ENCODE results near the gene PRKCB. TPM values are rescaled to one million over a fixed set of nuclear protein-coding genes. Genes with fewer than 3 reads are reported as not detected.

PRKCB gene
- polyA plus RNA-seq, 1 donor (not counting 4 experiments of a cell fraction or from before 2014, with no cell fraction given), result 0.18 TPM

- no peaks in the 10 kb centered on the region for H3K9me1 ChIP-seq (ENCODE audit: control insufficient read depth, extremely low read depth, insufficient read depth, low read length)
- DNase-seq (ENCODE audit: low read depth, low spot score), result no peak
- no peaks in the 10 kb centered on the region for H3K79me2 ChIP-seq (ENCODE audit: control insufficient read depth, insufficient read depth, low read length)
- H3K4me3 ChIP-seq (ENCODE audit: control insufficient read depth in 2 of 3, extremely low read depth in 1 of 3, insufficient read depth in 2 of 3, low read depth in 1 of 3, low read length in 3 of 3), result no peak overlapping the region
- H3K9ac ChIP-seq (ENCODE audit: control insufficient read depth, extremely low read depth, insufficient read depth, low read length), result no peak overlapping the region
- H3K4me1 ChIP-seq (ENCODE audit: control insufficient read depth, extremely low read depth, insufficient read depth, low read length), result no peaks in the 10 kb centered on the region
- H2AFZ ChIP-seq (ENCODE audit: control insufficient read depth, low read length), result no peak overlapping the region
- H3K9me3 ChIP-seq (ENCODE audit: control insufficient read depth, low read depth, low read length), result no peaks in the 10 kb centered on the region
- dilution Hi-C loops (cut with MboI; ENCODE audit: extremely low pct_ligation_motif_present, low sequenced_read_pairs), result loop anchor here (25.0 kb wide), 1 partner anchor 432 kb away; no protein-coding TSS in a partner anchor
- no peak for FAIRE-seq
- no peak overlapping the region for H3K27ac ChIP-seq (ENCODE audit: control insufficient read depth, insufficient read depth, low read length)
- no peak for TF ChIP-seq EZH2 (IDR thresholded peaks at IDR 0.05; ENCODE audit: low read length)
- no peak for TF ChIP-seq CTCF (optimal IDR thresholded peaks at IDR 0.05 in 1 of 3, IDR thresholded peaks at IDR 0.05 in 1 of 3, conservative IDR thresholded peaks at IDR 0.05 in 1 of 3; ENCODE audit: extremely low read depth in 1 of 3, insufficient read depth in 2 of 3, low read length in 3 of 3)
- H4K20me1 ChIP-seq (ENCODE audit: control insufficient read depth, extremely low read depth, insufficient read depth, low read length), result no peaks in the 10 kb centered on the region
- H3K36me3 ChIP-seq (ENCODE audit: control insufficient read depth in 2 of 2, extremely low read depth in 1 of 2, insufficient read depth in 2 of 2, low read length in 2 of 2), result no peaks in the 10 kb centered on the region
- H3K27me3 ChIP-seq (ENCODE audit: control insufficient read depth, extremely low read depth, insufficient read depth, low read length), result no peaks in the 10 kb centered on the region
- no peak overlapping the region for H3K4me2 ChIP-seq (ENCODE audit: control insufficient read depth, extremely low read depth, insufficient read depth, low read depth, low read length)
These were observed 219.1 kb downstream of the PRKCB start for GRCh38 chr16:24054741-24055491.

GRCh38 chr16:24062270-24062817 is 226.6 kb downstream of the PRKCB start:
- Histone ChIP-seq H3K4me3 (ENCODE audit: control insufficient read depth in 2 of 3, extremely low read depth in 1 of 3, insufficient read depth in 2 of 3, low read depth in 1 of 3, low read length in 3 of 3) (no peak overlapping the region), H3K27ac (ENCODE audit: control insufficient read depth, insufficient read depth, low read length) (no peak overlapping the region), H3K9ac (ENCODE audit: control insufficient read depth, extremely low read depth, insufficient read depth, low read length) (no peak overlapping the region), H2AFZ (ENCODE audit: control insufficient read depth, low read length) (no peak overlapping the region), H4K20me1 (ENCODE audit: control insufficient read depth, extremely low read depth, insufficient read depth, low read length) (no peaks in the 10 kb centered on the region), H3K9me3 (ENCODE audit: control insufficient read depth, low read depth, low read length) (no peaks in the 10 kb centered on the region), H3K27me3 (ENCODE audit: control insufficient read depth, extremely low read depth, insufficient read depth, low read length) (no peaks in the 10 kb centered on the region), H3K4me1 (ENCODE audit: control insufficient read depth, extremely low read depth, insufficient read depth, low read length) (no peaks in the 10 kb centered on the region), H3K9me1 (ENCODE audit: control insufficient read depth, extremely low read depth, insufficient read depth, low read length) (no peaks in the 10 kb centered on the region), H3K36me3 (ENCODE audit: control insufficient read depth in 2 of 2, extremely low read depth in 1 of 2, insufficient read depth in 2 of 2, low read length in 2 of 2) (no peaks in the 10 kb centered on the region), H3K4me2 (ENCODE audit: control insufficient read depth, extremely low read depth, insufficient read depth, low read depth, low read length) (no peak overlapping the region), H3K79me2 (ENCODE audit: control insufficient read depth, insufficient read depth, low read length) (no peaks in the 10 kb centered on the region)
- DNase-seq (ENCODE audit: low read depth, low spot score) (no peak), FAIRE-seq (no peak)
- no peak for TF ChIP-seq EZH2 (IDR thresholded peaks at IDR 0.05; ENCODE audit: low read length)
- no peak for TF ChIP-seq CTCF (optimal IDR thresholded peaks at IDR 0.05 in 1 of 3, IDR thresholded peaks at IDR 0.05 in 1 of 3, conservative IDR thresholded peaks at IDR 0.05 in 1 of 3; ENCODE audit: extremely low read depth in 1 of 3, insufficient read depth in 2 of 3, low read length in 3 of 3)
- dilution Hi-C loops (cut with MboI; ENCODE audit: extremely low pct_ligation_motif_present, low sequenced_read_pairs), result loop anchor here (25.0 kb wide), 1 partner anchor 425 kb away; no protein-coding TSS in a partner anchor

Data from keratinocyte (primary cell).